ENCODE data around the gene RGS14. TPM values are rescaled to one million over a fixed set of nuclear protein-coding genes. Genes with fewer than 3 reads are reported as not detected.

The RGS14 gene
- total RNA-seq, 1 donor from 2014 or later = 8.4 TPM

- no peaks in the 10 kb centered on the region for H3K27me3 ChIP-seq (ENCODE audit: control insufficient read depth, insufficient read depth, low read length)
- peaks cover 13% of the 10 kb centered on the region for H3K36me3 ChIP-seq (ENCODE audit: control insufficient read depth, insufficient read depth, low read length)
- FAIRE-seq (no peak), DNase-seq (ENCODE audit: low read depth) (no peak)
- no peak for TF ChIP-seq CTCF (IDR thresholded peaks at IDR 0.05; ENCODE audit: insufficient read depth, low read length, severe bottlenecking)
- no peak overlapping the region for H3K4me3 ChIP-seq (ENCODE audit: low read depth, low read length)
Measured at GRCh38 chr5:177327539-177328522, 29.9 kb upstream of the RGS14 start.

GRCh38 chr5:177328545-177329231 is 29.0 kb upstream of the RGS14 start:
- H3K4me3 ChIP-seq (ENCODE audit: low read depth, low read length) = no peak overlapping the region
- FAIRE-seq = no peak

GRCh38 chr5:177329883-177330282 is 27.8 kb upstream of the RGS14 start:
- no peak for FAIRE-seq
- no peak for TF ChIP-seq CTCF (IDR thresholded peaks at IDR 0.05; ENCODE audit: insufficient read depth, low read length, severe bottlenecking)
- Histone ChIP-seq H3K36me3 (ENCODE audit: control insufficient read depth, insufficient read depth, low read length) (peaks cover 30% of the 10 kb centered on the region), H3K4me3 (ENCODE audit: low read depth, low read length) (no peak overlapping the region), H3K27me3 (ENCODE audit: control insufficient read depth, insufficient read depth, low read length) (no peaks in the 10 kb centered on the region)
- DNase-seq (ENCODE audit: low read depth) = no peak

More at GRCh38 chr5:177328545-177329231, 29.0 kb upstream of the RGS14 start:
- H3K36me3 ChIP-seq (ENCODE audit: control insufficient read depth, insufficient read depth, low read length) = peaks cover 20% of the 10 kb centered on the region
- DNase-seq (ENCODE audit: low read depth) = no peak
- no peak for TF ChIP-seq CTCF (IDR thresholded peaks at IDR 0.05; ENCODE audit: insufficient read depth, low read length, severe bottlenecking)
- H3K27me3 ChIP-seq (ENCODE audit: control insufficient read depth, insufficient read depth, low read length) = no peaks in the 10 kb centered on the region

- peaks cover 39% of the 10 kb centered on the region for H3K36me3 ChIP-seq (ENCODE audit: control insufficient read depth, insufficient read depth, low read length)
- H3K4me3 ChIP-seq (ENCODE audit: low read depth, low read length) = no peak overlapping the region
- TF ChIP-seq CTCF (IDR thresholded peaks at IDR 0.05; ENCODE audit: insufficient read depth, low read length, severe bottlenecking) = no peak
- no peaks in the 10 kb centered on the region for H3K27me3 ChIP-seq (ENCODE audit: control insufficient read depth, insufficient read depth, low read length)
- FAIRE-seq (no peak), DNase-seq (ENCODE audit: low read depth) (no peak)
Measured at GRCh38 chr5:177330991-177331842, 26.5 kb upstream of the RGS14 start.

- H3K36me3 ChIP-seq (ENCODE audit: control insufficient read depth, insufficient read depth, low read length) = peaks cover 41% of the 10 kb centered on the region
- H3K27me3 ChIP-seq (ENCODE audit: control insufficient read depth, insufficient read depth, low read length) = no peaks in the 10 kb centered on the region
- FAIRE-seq (no peak), DNase-seq (ENCODE audit: low read depth) (no peak)
- TF ChIP-seq CTCF (IDR thresholded peaks at IDR 0.05; ENCODE audit: insufficient read depth, low read length, severe bottlenecking) = no peak
- H3K4me3 ChIP-seq (ENCODE audit: low read depth, low read length) = no peak overlapping the region
Measured at GRCh38 chr5:177332031-177332895, 25.5 kb upstream of the RGS14 start.
